ENCODE data around the gene ZBTB38.

DNA sequence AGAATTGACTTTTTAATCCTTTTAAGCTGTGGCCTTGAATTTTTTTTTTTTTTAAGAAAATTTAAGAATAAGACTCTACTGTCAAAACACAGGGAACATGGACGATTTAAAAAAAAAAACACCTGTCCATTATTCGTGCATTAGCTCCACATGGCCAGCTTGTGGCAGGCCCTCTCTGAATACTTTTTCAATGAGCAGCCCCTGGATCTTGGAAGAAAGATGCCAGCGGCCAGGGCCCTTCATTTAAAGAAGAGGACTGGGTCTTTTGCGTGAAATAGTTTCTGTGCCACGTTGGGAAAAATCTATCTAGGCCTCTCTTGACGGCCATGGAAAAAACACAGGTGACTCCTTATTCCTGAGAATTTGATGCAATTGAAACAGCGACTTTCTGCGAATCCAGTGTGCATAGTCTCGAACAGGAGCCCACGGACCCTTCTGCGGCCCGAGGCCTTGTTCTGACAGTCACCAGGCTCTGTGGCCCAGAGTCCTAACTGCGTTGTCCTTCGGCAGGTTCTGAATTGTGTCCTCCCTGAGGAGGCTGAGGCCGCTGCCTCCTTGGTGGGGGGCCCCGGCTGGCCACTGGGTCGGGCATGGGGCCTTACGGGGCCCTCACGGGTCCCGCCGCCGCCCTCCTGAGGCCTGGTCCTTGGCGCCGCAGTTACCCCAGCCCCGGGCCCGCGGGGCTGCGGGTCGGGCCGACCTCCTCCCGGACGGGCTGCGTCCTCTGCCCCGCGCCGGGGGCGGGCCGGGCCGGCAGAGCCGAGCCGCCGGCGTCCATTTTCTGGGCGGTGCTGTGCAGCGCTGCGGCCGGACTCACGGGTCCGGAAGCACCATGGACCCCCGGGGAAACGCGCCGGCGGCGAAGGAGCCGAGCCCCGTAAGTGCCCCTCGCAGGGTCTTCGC lies 33.5 kb downstream of the ZBTB38 start:
- TF ChIP-seq CTCF (IDR thresholded peaks at IDR 0.05) (no peak), POLR2A (IDR thresholded peaks at IDR 0.05) (no peak), EP300 (IDR thresholded peaks at IDR 0.05) (no peak)

All from ovary (tissue), 3 donors.